GM03348 (cell line): ENCODE measurements around the gene DUS2.
A peak's percentile ranks its signal among the peaks of the same experiment; 100 is the strongest.
"Not testable (repeated sequence)": the region's sequence is repeated elsewhere in the genome, so short reads cannot be mapped to it uniquely, and the experiment has no call there.

Experiments used
- DNase-seq: peaks from one replicate; pipeline ENCODE4 v3.0.0; 2012; ENCODE audit warnings: low spot score

Gene DUS2

DNA sequence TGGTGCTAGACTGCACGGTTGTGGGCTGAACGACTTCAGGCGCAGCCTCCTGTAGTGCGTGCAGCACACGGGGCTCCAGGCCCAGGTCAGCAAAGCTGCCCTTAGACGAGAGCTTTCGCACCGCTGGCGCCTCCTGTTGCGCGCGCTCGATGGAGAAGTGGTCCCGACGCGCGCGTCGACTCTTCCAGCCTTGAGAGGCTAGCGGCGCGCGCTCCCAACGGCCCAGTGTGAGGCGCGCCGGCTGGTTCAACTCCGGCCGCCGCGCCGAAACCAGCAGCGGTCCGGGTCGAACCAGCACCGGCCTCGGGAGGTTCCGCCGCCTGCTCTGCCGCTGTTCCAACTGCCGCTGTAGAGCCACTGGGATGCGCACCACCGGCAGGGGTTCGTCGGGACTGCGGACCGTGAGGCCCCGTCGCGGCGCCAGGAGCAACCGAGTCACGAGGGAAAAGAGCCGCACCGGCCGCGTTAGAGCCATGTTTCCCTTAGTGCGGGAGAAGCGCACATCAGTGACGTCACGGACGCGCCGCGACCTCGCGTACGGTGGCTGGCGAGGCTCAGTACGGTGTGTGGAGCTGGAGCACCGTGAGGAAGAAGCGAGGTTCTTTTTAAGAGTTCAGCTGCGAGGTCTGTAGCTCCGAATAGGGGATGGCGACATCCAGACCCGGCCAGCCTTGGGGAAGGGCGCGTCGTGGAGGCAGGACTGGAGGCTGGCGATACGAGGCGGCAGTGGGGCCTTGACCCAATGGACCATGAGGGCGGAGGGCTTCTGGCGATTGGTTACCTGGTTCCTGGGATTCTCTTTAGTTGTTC is at the start of gene DUS2, which contains the start of gene DDX28:
Gene DUS2, plus strand, starts transcription at position 557 of the 810 bp plus-strand sequence. CDS start 14,740 bp downstream, outside the sequence.
Gene DDX28, minus strand, starts transcription at position 505 of the 810 bp plus-strand sequence. Its CDS starts 30 bp downstream, at position 475.
- DNase-seq: peak; percentile 92

GRCh38 chr16:67975321-67976105 is 47.6 kb upstream of the DUS2 start:
- DNase-seq: no peak

DNA sequence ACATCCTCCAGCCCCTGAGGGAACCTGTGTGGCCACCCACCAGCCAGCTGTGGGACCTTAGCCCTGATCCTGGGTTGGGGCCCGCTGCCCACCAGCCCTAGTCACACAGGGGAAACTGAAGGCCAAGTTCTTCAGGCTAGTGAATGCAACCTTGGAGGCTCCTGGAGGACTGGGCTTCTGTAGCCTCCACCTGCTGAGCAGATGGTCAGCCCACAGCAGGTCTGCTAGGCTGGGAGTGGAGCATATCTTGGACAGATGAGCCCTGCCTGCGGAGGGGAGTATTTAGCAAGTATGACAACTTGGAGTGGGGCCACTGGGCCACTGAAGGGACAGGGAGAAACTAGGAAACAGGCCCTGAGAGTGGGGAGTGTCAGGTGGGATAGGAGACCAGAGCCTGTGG is 46.9 kb upstream of the DUS2 start:
- DNase-seq: no peak

GRCh38 chr16:67977005-67977404 is 46.1 kb upstream of the DUS2 start:
- DNase-seq: no peak

GRCh38 chr16:67977469-67978227 is 45.4 kb upstream of the DUS2 start:
- no peak for DNase-seq

GRCh38 chr16:67979955-67980678 is 43.0 kb upstream of the DUS2 start, which contains the start of gene DPEP3:
Gene DPEP3, minus strand, starts transcription at chr16:67980499. Its CDS starts 119 bp downstream, at chr16:67980380.
- DNase-seq: no peak

DNA sequence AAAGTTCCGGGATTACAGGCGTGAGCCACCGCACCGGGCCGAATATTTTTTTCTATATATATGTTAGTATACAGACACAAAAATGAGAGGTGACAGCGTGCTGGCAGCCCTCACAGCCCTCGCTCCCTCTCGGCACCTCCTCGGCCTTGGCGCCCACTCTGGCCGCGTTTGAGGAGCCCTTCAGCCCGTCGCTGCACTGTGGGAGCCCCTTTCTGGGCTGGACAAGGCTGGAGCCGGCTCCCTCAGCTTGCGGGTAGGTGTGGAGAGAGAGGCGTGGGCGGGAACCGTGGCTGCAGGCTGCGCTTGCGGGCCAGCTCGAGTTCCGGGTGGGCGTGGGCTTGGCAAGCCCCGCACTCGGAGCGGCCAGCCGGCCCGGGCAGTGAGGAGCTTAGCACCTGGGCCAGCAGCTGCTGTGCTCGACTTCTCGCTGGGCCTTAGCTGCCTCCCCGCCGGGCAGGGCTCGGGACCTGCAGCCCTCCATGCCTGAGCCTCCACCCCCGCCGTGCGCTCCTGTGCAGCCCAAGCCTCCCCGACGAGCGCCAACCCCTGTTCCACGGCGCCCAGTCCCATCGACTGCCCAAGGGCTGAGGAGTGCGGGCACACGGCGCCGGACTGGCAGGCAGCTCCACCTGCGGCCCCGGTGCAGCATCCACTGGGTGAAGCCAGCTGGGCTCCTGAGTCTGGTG is 40.9 kb upstream of the DUS2 start:
- no peak for DNase-seq

- no peak for DNase-seq
Observed at GRCh38 chr16:67986949-67987348, 36.1 kb upstream of the DUS2 start.

DNA sequence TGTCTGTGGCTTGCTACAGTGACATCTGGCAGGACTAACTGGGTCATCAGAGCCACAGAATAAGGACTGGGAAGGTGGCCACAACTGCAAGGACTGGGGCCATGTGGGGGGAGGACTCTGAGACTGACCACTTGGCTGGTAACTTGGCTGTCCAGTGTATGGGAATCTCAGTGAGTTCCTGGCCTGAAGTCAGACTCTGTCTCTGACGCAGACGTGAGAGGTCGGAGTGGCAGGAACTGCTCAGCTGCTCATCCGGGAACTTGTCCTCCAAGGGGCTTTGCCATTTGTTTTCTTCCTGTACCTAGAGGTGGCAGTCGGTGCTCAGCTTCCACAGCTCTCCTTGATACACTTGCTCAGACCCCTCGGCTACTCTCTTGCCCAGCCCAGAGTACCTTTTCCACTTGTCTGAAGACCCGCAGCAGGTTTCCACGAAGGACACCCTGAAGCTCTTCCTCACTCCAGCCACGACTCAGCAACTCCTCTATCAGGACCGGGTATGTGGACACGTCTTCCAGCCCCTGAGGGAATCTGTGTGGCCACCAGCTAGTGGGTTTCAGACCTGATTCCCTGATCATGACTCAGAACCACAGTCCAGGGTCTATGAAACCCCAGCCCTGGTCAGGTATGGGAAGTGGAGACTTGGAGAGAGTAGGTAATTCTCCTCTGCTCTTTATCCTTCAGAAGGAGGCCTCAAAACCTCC is 35.5 kb upstream of the DUS2 start:
- DNase-seq: no peak

DNA sequence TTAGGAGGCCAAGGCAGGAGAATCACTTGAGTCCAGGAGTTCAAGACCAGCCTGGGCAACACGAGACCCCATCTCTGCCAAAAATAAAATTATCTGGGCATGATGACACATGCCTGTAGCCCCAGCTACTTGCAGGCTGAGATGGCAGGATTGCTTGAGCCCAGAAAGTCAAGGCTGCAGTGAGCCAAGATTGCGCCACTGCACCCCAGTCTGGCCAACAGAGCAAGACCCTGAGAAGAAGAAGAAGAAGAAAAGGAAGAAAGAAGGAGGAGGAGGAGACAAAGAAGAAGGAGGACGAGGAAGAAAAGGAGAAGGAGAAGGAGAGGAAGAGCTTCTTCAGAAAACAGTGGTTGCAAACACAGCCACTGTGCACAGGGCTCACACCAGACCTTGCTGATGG is 34.4 kb upstream of the DUS2 start:
- no peak for DNase-seq

DNA sequence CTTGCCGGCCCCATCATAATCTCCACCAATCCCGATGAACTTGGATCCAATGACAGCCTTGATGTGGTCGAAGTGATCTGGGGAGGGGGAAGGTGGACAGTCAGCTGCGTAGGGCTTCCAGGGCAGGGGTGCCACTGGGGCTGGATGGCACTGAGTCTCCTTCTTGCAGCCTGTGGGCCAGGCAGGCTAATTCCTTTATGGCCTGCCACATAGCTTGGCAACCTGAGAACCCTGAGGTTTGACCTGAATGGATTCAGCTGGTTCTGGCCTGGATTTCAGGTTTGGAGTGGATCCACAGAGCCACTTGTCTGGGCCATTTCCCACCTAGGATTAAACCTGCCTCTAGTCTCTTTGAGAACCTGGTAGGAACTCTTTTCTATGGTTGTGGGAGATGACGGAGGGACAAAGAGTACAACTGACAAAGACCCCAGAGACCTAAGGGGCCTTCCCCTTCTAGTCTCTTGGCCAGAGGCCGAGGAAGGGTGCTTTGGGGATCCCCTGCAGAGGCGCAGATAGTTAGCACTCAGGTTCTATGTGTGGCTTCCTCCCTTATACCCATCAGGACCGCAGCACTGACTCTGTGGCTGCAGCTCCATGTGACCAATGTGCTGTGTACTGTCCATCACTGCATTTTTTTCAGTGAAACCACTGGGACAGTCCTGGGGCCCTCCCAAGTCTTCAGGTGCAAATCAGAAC is 33.6 kb upstream of the DUS2 start:
- no peak for DNase-seq

DNA sequence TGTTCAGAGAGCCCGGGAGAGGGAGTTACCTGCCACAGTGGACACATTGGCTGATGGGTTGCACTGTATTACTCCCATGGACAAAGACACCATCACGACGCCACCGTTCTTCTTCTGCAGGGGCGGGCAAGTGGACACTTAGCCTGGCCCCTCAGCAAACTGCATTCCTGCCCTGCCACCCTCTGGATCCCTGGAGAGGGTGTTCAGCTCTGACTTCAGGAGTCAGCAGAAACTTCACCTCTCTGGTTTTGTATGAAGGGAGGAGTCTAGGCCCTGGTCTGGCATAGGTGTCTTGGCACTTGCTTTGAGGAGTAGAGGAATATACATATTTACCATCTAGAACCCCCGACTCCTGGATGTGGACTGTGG is 33.1 kb upstream of the DUS2 start:
- DNase-seq: no peak

- no peak for DNase-seq
Observed at GRCh38 chr16:67992661-67993206, 30.4 kb upstream of the DUS2 start.

DNA sequence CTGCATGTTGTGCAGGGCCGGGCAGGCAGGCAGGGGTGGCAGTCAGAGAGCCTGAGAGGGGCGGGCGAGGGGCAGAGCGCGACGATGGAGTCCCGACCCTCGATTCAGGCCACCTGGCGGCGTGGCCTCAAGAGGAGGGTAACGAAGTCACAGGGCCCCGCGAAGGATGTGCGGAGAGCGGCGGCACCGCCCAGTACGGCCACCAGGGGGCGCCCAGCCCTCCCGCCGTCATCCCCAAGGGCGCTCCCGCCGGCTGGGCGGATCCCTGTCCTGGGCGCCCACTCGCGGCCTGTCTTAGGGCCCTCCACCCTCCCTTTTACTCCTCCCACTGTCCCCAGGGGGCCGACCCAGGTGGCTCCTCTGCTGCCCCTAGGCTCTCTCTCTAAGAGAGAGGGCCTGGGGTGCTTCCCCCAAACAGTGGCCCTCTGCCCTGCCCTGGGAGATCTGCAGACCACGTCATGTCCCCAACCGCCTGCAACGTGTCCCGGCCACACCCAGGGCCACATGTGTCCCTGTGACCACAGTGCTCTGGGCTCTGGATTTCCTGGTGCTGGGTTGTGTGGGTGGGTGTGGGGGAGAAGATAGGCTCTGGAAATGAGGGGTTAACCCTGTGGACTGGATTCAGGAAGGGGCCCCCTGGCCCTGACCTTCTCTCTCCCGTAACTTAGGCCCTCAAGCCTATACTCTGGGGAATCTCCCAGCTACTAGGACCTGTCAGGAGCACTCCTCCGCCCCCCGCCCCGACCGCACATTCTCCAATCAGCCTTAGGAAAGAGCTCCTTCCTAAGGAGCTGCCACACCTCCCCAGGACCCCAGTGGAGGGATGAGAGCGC is 29.7 kb upstream of the DUS2 start:
- peak; percentile 95 for DNase-seq

- not testable (repeated sequence) for DNase-seq
Observed at GRCh38 chr16:67994040-67994408, 29.1 kb upstream of the DUS2 start.

GRCh38 chr16:67995423-67995822 is 27.7 kb upstream of the DUS2 start:
- no peak for DNase-seq

DNA sequence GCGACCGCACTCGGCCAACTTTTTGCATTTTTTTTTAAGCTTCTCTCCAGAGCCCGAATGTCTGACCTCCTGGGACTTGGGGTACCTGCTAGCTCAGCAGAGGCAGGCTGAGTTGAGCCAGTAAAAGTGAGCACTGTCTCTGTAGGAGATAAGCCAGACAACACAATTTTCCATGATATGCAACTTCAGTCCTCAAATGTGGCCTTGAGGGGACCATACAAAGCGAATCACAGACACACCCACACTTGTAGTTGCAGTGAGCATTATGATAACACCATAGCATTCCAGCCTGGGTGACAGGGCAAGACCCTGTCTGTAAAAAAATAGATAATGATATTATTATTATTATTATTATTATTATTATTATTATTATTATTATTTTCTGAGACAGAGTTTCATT is 26.4 kb upstream of the DUS2 start:
- no peak for DNase-seq

GRCh38 chr16:67998231-67998778 is 24.8 kb upstream of the DUS2 start:
- not testable (repeated sequence) for DNase-seq
